Osteocyte (in vitro differentiated cells): ENCODE data around the gene HNF4A. TPM values are rescaled to one million over a fixed set of nuclear protein-coding genes. Genes with fewer than 3 reads are reported as not detected.

Source experiments
- DNase-seq: peaks from one replicate; pipeline ENCODE4 v3.0.0; 2021; ENCODE audit warnings: mixed read lengths; ENCODE audit not compliant: unreplicated experiment; ENCODE audit errors: extremely low spot score
- H3K27ac Mint-ChIP-seq: one replicate; pipeline ENCODE4 v1.8.0; 2021; ENCODE audit warnings: mild to moderate bottlenecking, mixed read lengths; ENCODE audit not compliant: unreplicated experiment
- H3K27me3 Mint-ChIP-seq: one replicate; pipeline ENCODE4 v1.8.0; 2021; ENCODE audit warnings: mixed read lengths; ENCODE audit not compliant: unreplicated experiment
- H3K36me3 Mint-ChIP-seq: one replicate; pipeline ENCODE4 v1.8.0; 2021; ENCODE audit warnings: mixed read lengths; ENCODE audit not compliant: unreplicated experiment
- H3K4me1 Mint-ChIP-seq: one replicate; pipeline ENCODE4 v1.8.0; 2021; ENCODE audit warnings: mixed read lengths; ENCODE audit not compliant: unreplicated experiment
- H3K4me3 Mint-ChIP-seq: one replicate; pipeline ENCODE4 v1.8.0; 2021; ENCODE audit warnings: mild to moderate bottlenecking, moderate library complexity, mixed read lengths; ENCODE audit not compliant: unreplicated experiment
- H3K9me3 Mint-ChIP-seq: one replicate; pipeline ENCODE4 v1.8.0; 2021; ENCODE audit warnings: mixed read lengths; ENCODE audit not compliant: unreplicated experiment
- CTCF ChIP-seq: fragments of 200-600 bp; sonication (generic); IDR thresholded peaks from 2 replicates; pipeline ENCODE4 v1.5.0; 2021; ENCODE audit warnings: antibody characterized with exemption, mild to moderate bottlenecking, moderate library complexity
- total RNA-seq: library from RNA; stranded (reverse); gene quantifications from 2 replicates; pipeline ENCODE4 v1.2.1, GENCODE V29; 2021

HNF4A gene
- total RNA-seq, 1 donor from 2014 or later = not detected

GRCh38 chr20:44390280-44390679, 34.8 kb downstream of the HNF4A start:
- no peak for DNase-seq
- H3K4me1 Mint-ChIP-seq = peaks cover 3% of the 10 kb centered on the region

GRCh38 chr20:44392088-44392775, 36.7 kb downstream of the HNF4A start:
- no peak overlapping the region for H3K4me3 Mint-ChIP-seq
- TF ChIP-seq CTCF = no peak
- peaks cover 21% of the 10 kb centered on the region for H3K27me3 Mint-ChIP-seq
- H3K9me3 Mint-ChIP-seq = no peaks in the 10 kb centered on the region
- no peaks in the 10 kb centered on the region for H3K36me3 Mint-ChIP-seq
- H3K4me1 Mint-ChIP-seq = peaks cover 3% of the 10 kb centered on the region
- no peak overlapping the region for H3K27ac Mint-ChIP-seq
- no peak for DNase-seq

More at GRCh38 chr20:44390280-44390679, 34.8 kb downstream of the HNF4A start:
- Mint-ChIP-seq H3K4me3 (no peak overlapping the region), H3K27ac (no peak overlapping the region), H3K36me3 (no peaks in the 10 kb centered on the region), H3K27me3 (peaks cover 14% of the 10 kb centered on the region), H3K9me3 (no peaks in the 10 kb centered on the region)
- no peak for TF ChIP-seq CTCF

- no peak for TF ChIP-seq CTCF
- DNase-seq = no peak
- H3K4me1 Mint-ChIP-seq = peaks cover 3% of the 10 kb centered on the region
- H3K27ac Mint-ChIP-seq = no peak overlapping the region
- H3K4me3 Mint-ChIP-seq = no peak overlapping the region
- peaks cover 26% of the 10 kb centered on the region for H3K27me3 Mint-ChIP-seq
- H3K36me3 Mint-ChIP-seq = no peaks in the 10 kb centered on the region
- H3K9me3 Mint-ChIP-seq = no peaks in the 10 kb centered on the region
Observed at GRCh38 chr20:44392776-44393607, 37.5 kb downstream of the HNF4A start.

- no peak for DNase-seq
Observed at GRCh38 chr20:44393608-44394451, 38.3 kb downstream of the HNF4A start.

More at GRCh38 chr20:44393608-44394451, 38.3 kb downstream of the HNF4A start:
- Mint-ChIP-seq H3K36me3 (no peaks in the 10 kb centered on the region), H3K27ac (no peak overlapping the region), H3K4me1 (no peaks in the 10 kb centered on the region), H3K4me3 (no peak overlapping the region), H3K27me3 (peaks cover 29% of the 10 kb centered on the region), H3K9me3 (no peaks in the 10 kb centered on the region)
- TF ChIP-seq CTCF = no peak
